ENCODE data around the gene ADARB1.

- no peak for TF ChIP-seq CTCF (conservative IDR thresholded peaks at IDR 0.05; ENCODE audit: low read length)
- no peak for TF ChIP-seq EZH2phosphoT487 (IDR thresholded peaks at IDR 0.05; ENCODE audit: borderline replicate concordance, low read depth, low read length)
These were observed 39.2 kb downstream of the ADARB1 start for GRCh38 chr21:45113543-45113942.

All from OCI-LY7 (cell line).